PFSK-1 (cell line): ENCODE results near the gene PLSCR2.

ENCODE experiments used
- FOXP2 ChIP-seq: optimal IDR thresholded peaks from 2 replicates; pipeline ENCODE3; 2011; ENCODE audit warnings: borderline replicate concordance, control low read depth, inconsistent platforms; ENCODE audit not compliant: insufficient read depth; ENCODE audit errors: extremely low read length, extremely low read depth
- POLR2AphosphoS5 ChIP-seq: IDR thresholded peaks from 2 replicates; pipeline ENCODE4 v1.6.1; 2012; ENCODE audit warnings: low read depth, mild to moderate bottlenecking, control low read depth, low read length, moderate library complexity
- SIN3A ChIP-seq: IDR thresholded peaks from 2 replicates; pipeline ENCODE4 v1.6.1; 2012; ENCODE audit warnings: mild to moderate bottlenecking, low read length, moderate library complexity, borderline replicate concordance; ENCODE audit not compliant: insufficient read depth
- TAF1 ChIP-seq: IDR thresholded peaks from 2 replicates; pipeline ENCODE4 v1.6.1; 2012; ENCODE audit warnings: low read length, control low read depth, borderline replicate concordance; ENCODE audit not compliant: insufficient read depth
- TF ChIP-seq, protein P1 (sequence below), 2 experiments: IDR thresholded peaks; 2 replicates each; pipeline versions ENCODE4 v1.6.1 to v1.8.0; 2011 to 2012; ENCODE audit warnings: low read depth in 2 of 2, low read length in 2 of 2, control low read depth in 1 of 2, inconsistent platforms in 1 of 2, mild to moderate bottlenecking in 1 of 2, moderate library complexity in 1 of 2; ENCODE audit not compliant: insufficient read depth in 1 of 2

PLSCR2 gene

DNA sequence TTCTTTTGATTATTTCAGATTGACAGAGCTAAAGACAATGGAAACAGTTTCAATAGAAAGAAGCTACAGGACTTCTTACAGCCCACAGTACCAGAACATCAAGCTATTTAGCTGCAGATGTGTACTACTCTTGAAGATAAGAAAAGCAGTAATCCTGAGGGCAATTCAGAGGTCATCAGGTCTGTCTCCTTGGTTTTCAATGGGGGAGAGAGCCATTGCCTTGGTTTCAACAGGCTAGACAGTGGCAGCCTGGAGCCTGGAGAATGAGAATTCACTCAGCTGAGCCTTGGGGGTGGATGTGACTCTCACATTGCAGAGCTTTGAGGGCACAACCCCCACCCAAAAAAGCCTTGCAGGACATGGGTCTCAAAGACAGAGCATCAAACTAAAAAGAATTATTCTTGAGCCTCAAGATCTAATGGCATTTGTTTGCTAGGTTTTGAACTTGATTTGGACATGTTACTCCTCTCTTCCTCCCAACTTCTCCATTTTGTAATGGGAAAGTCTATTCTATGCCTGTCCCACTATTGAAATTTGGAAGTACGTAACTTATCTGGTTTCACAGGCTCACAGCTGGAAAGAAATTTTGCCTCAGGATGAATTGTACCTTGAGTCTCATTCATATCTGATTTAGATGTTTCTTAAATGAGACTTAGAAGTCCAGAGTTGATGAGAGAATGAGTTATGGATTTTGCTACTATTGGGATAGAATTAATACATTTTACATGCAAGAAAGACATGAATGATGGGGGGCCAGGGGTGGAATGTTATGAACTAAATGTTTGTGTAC lies 38.2 kb upstream of the PLSCR2 start:
- TF ChIP-seq TAF1 (no peak), FOXP2 (no peak), SIN3A (no peak), POLR2AphosphoS5 (no peak)
- TF ChIP-seq, protein P1, sequence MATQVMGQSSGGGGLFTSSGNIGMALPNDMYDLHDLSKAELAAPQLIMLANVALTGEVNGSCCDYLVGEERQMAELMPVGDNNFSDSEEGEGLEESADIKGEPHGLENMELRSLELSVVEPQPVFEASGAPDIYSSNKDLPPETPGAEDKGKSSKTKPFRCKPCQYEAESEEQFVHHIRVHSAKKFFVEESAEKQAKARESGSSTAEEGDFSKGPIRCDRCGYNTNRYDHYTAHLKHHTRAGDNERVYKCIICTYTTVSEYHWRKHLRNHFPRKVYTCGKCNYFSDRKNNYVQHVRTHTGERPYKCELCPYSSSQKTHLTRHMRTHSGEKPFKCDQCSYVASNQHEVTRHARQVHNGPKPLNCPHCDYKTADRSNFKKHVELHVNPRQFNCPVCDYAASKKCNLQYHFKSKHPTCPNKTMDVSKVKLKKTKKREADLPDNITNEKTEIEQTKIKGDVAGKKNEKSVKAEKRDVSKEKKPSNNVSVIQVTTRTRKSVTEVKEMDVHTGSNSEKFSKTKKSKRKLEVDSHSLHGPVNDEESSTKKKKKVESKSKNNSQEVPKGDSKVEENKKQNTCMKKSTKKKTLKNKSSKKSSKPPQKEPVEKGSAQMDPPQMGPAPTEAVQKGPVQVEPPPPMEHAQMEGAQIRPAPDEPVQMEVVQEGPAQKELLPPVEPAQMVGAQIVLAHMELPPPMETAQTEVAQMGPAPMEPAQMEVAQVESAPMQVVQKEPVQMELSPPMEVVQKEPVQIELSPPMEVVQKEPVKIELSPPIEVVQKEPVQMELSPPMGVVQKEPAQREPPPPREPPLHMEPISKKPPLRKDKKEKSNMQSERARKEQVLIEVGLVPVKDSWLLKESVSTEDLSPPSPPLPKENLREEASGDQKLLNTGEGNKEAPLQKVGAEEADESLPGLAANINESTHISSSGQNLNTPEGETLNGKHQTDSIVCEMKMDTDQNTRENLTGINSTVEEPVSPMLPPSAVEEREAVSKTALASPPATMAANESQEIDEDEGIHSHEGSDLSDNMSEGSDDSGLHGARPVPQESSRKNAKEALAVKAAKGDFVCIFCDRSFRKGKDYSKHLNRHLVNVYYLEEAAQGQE (IDR thresholded peaks at IDR 0.05; ENCODE audit: insufficient read depth in 1 of 2, low read depth in 2 of 2, low read length in 2 of 2), result no peak

DNA sequence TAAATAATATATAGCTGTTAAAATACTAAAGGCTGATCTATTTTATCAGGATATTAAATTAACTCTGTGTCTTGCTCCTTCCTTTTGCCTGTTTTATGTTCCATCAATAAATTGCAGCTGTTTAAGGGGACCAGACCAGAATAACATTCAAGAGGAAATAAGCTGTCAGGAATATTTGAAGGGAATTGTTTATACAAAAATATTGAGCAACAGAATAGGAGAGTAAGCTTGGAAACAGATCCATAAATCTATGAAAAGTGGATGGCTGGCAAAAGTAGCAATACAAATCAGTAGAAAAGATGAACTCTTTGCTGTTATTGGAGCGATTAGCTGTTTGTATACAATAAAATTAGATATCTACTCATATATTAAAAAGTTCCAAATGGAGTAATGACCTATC lies 36.2 kb upstream of the PLSCR2 start:
- TF ChIP-seq, protein P1 (IDR thresholded peaks at IDR 0.05; ENCODE audit: insufficient read depth in 1 of 2, low read depth in 2 of 2, low read length in 2 of 2), result no peak
- TF ChIP-seq POLR2AphosphoS5 (no peak), FOXP2 (no peak), TAF1 (no peak)

DNA sequence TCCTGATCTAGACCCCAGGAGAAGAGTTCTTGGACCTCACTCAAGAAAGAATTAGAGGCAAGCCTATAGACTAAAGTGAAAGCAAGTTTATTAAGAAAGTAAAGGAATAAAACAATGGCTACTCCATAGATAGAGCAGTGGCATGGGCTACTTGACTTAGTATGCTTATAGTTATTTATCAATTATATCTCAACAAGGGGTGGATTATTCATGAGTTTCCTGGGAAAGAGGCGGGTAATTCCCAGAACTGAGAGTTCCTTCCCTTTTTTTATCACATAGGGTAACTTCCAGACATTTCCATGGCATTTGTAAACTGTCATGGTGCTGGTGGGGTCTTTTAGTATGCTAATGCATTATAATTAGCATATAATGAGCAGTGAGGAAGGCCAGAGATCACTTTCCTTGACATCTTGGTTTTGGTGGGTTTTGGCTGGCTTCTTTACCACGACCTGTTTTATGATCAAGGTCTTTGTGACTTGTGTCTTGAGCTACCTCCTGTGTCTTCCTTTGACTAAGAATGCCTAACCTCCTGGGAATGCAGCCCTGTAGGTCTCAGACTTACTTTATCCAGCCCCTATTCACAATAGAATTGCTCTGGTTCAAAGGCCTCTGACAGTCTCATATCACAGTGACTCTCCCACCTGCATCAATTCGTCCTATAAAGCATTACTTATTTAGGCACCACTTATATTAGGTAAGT lies 35.3 kb upstream of the PLSCR2 start:
- TF ChIP-seq, protein P1 (IDR thresholded peaks at IDR 0.05; ENCODE audit: insufficient read depth in 1 of 2, low read depth in 2 of 2, low read length in 2 of 2), result no peak
- no peak for TF ChIP-seq SIN3A
- TF ChIP-seq TAF1, result no peak

DNA sequence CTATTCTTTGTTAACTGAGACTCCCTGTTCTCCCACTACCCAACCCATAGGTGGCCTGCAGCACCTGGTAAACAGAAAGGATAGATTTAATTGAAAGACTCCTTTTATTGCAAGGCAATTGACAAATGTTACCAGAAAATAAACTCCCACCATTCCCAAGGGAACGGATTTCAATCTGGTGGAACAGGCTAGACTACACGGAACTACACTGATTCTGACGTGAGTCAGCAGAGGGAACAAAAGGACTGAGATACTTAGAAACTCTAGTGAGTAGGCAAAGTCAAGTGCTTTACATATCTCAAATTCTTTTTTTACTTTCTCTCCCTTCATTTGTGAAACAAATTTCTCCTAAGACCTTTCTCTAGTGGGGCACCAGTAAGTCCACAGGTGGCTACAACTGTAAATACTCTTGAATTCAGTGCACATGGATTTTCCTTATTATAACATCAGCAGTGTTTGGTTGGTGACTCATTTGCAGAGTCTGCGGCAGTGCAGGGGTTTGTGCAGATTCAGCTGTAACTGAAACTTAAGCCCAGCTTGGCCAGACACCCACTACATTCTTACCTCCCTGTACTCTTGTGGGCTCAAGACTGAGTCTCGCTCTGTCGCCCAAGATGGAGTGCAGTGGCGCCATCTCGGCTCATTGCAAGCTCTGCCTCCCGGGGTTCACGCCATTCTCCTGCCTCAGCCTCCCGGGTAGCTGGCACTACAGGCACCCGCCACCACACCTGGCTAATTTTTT lies 34.3 kb upstream of the PLSCR2 start:
- TF ChIP-seq POLR2AphosphoS5, result no peak
- TF ChIP-seq TAF1, result no peak
- TF ChIP-seq FOXP2, result no peak
- TF ChIP-seq, protein P1 (IDR thresholded peaks at IDR 0.05; ENCODE audit: insufficient read depth in 1 of 2, low read depth in 2 of 2, low read length in 2 of 2), result no peak
- no peak for TF ChIP-seq SIN3A

DNA sequence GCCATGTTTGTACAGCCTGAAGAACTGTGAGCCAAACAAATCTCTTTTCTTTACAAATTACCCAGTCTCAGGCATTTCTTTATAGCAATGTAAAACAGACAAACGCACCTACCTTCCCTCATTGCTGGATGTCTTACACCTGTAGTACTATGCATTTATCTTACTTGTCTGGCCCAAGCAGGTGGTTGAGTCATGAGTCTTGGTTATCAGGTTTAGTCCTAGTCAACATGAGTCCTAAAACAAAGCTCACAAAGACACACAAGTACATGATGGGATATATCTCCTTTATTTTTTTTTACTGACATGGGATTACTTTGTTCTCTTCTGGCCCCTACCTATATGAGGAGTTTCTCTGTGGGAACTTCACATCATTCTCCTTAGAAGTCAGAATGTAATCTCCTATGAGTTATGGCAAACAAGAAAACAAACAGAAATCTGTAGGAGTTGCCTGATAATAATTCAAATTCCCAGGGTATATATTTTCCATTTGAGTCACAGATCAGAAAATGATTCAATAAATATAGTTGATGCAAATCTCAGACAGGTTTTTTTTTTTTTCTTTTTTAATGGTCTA lies 33.6 kb upstream of the PLSCR2 start:
- TF ChIP-seq TAF1 (no peak), POLR2AphosphoS5 (no peak), FOXP2 (no peak), SIN3A (no peak)
- TF ChIP-seq, protein P1 (IDR thresholded peaks at IDR 0.05; ENCODE audit: insufficient read depth in 1 of 2, low read depth in 2 of 2, low read length in 2 of 2), result no peak
